GM18526 (cell line): ENCODE data around the gene RAB7A.

ENCODE experiments used
- POLR2A ChIP-seq: IDR thresholded peaks from 3 replicates; pipeline ENCODE4 v1.6.1; 2011; ENCODE audit not compliant: insufficient read length; ENCODE audit errors: extremely low read depth

Gene RAB7A

DNA sequence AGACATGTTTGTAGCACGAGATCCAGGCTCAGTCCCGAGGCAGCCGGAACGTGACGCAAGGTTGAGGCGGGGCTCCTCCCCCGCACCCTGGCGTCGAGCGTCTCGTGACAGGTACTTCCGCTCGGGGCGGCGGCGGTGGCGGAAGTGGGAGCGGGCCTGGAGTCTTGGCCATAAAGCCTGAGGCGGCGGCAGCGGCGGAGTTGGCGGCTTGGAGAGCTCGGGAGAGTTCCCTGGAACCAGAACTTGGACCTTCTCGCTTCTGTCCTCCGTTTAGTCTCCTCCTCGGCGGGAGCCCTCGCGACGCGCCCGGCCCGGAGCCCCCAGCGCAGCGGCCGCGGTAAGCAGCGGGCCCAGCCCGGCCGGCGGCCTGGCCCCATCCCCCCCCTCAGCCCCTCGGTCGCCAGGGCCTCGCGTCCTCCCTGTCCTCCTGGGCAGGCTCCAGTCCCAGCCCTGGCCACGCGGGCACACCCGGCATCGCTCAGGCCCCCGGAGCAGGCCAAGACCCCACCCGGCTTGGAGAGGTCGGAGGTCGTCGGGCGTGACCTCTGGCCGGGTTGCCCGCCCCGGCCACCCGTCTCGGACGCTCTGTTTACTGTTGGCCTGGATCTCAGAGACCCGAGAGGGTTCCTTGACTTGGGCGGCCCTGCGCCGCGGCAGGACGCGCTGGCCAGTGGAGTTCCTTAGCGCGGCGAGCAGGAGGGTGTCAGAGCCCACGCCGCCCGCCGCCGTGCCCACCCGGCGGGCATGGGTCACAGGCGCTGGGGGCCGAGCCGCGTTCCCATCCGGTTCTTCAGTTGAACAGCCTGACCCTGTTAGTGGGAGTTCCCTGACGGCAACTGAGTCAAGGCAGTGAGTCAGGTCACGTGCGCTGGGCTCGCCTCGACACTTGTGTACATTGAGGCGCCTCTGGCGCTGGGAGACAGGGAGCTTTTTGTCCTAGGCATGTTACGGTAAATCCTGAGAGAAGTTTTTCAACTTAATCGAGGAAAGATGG is at the start of gene RAB7A:
Gene RAB7A, plus strand, starts transcription at position 161 of the 994 bp plus-strand sequence. CDS start 69,185 bp downstream, outside the sequence.
- TF ChIP-seq POLR2A = peak; percentile 85

DNA sequence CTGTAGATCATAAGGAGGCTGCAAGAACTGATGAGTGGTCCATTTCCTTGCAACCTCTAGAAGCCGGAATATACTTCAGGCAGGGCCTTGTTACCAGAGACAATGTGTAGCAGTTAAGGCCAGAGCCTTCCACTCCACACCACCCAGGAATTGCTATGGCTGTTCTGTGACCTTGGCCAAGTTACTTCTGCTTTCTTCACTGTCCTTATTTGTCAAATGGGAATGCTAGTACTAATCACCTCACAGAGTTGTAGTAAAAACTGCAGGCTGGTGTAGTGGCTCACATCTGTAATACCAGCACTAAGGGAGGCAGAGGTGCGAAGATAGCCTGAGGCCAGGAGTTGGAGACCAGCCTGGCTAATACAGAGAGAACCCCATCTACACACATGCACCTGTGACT is 46.6 kb upstream of the RAB7A start:
- no peak for TF ChIP-seq POLR2A

DNA sequence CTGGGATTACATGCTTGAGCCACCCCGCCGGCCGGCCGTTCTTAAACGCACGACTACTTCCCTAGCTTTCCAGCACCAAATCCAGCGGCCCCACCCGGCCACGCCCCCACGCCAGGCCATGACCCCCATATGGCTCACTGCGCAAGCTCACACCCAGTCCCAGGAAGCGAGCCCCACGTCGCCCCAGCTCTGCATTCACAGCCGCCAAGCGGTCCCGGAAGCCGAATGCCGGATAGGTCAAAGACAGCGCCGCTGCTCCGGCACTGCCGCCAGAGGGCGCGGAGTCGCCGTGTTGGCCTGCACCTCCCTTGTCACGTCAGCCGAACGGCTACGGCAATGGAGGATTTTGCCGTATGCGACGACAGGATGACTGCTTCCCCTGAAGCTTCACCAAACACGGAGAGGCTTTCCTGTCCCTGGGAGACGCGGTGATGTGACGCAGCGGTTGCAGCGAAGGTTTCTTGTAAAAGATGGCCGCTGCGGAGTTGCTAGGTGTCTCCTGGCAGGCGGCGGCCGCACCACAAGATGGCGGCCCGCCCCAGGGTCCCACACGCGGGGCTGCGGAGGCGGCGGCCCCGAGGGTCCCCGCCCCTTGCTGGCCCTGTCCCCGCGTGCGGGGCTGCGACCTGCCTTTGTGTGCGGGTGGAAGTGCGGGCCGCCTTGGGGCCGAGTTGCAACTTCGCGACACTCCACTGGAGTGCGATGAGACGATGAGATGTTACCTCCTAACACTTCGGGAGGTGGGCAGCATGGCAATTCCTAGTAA is 45.2 kb upstream of the RAB7A start:
- peak; percentile 85 for TF ChIP-seq POLR2A

DNA sequence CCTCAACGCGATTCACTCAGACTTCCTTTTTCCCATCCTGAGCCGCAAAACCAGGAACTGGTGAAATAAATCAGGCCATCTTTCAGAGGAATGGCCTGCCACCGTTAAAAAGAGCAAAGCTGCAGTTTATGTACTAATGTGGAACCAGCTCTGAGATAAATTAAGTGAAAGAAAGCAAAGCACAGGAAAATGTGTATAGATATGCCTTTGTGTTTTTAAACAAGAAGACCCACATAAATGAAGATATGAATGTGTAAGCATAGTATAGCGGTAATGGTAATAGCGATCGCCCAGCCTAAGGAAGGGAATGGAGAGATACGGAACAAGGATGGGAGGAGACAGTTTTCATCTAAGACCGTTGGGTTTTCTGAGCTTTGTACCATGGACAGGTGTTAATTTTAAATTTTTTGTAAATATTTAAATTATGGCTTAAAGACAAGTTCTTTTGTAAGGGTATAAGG is 44.6 kb upstream of the RAB7A start:
- no peak for TF ChIP-seq POLR2A

DNA sequence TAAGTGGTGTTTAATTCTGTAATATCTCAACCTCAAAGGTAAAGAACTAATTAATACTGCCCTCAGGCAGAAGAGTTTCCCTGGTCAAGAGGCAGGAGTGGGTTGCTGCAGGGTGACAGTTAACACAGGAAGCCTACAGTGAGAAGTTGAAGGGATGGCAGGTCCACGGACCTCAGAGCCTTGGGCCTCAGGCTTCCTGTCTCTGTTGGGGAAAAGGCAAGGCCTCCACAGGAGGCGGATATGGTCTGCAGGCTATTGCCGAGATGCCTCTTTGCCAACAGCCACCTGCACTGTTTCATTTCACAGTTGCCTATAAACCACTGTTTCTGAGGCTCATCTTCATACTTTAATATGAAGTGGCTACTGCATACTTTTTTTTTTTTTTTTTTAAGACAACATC is 42.0 kb upstream of the RAB7A start:
- no peak for TF ChIP-seq POLR2A

DNA sequence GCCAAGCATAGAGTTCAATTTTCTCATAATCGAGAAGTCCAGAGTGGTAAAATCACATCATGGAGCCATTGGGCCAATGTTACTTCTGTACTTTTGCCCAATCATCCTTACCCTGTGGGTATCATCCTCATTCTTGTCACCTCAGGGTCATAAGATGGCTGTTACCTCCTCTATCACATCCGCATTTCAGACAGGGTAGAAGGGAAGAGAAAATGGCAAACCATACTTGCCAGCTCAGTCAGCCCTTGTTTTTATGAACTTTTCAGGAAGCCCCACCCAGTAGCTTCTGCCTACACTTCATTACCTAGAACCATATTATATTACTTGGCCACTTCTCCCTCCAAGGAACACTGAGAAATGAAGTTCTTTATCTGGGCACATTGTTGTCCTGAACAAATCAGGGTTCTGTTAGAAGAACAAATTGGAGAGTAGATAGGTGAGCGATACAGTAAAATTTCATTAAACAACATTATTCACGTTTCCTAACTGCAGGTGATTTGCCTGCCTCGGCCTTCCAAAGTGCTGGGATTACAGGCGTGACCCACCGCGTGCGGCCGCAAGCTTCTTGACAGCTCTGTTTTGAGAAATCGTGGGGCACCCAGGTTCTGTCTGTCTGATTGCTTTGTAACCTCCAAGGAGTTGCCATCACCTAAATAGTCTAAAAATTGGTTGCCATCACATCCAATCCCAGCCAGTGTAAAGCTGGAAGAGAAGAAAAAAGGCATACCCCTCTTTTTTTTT is 40.8 kb upstream of the RAB7A start:
- TF ChIP-seq POLR2A = no peak

DNA sequence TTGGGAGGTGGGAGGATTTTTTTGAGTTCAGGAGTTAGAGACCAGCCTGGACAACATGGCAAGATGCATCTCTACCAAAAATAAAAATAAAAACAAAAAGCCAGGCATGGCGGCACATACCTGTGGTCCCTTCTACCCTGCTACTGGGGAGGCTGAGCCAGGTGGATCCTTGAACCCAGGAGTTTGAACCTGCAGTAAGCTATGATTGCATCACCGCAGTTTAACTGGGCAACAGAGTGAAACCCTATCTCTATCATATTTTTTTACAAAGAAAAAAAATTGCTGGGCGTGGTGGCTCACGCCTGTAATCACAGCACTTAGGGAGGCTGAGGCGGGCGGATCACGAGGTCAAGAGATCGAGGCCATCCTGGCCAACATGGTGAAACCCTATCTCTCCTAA is 39.5 kb upstream of the RAB7A start:
- TF ChIP-seq POLR2A = no peak

DNA sequence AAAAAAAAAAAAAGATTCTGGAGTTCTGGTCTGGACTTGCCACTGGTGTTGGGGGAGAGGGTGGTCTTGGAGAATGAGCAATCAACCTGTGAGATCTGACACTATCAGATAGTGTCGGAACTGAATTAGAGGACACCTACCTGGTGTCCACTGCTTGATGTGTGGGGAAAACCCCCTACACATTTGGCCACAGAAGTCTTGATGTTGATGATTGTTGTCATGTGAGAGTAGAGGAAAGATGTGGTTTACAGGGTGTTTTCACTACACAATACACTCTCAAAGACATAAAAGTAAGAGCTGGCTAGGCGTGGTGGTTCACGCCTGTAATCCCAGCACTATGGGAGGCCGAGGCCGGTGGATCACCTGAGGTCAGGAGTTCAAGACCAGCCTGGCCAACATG is 36.9 kb upstream of the RAB7A start:
- TF ChIP-seq POLR2A = no peak

DNA sequence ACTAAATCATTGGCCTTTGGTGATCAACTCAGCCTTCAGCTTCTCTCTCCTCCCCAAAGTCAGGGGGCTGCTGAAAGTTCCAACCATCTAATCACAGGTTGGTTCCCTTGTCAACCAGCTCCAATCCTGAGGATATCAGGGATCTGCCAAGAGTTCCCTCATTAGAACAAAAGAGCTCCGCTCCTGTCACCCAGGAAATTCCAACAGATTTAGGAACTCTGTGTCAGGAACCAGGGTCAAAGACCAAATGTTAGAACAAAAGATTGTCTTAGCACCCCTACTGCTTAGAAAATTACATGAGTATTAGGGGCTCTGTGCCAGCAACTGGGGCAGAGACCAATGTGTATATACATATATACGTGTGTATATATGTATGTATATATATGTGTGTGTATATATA is 32.3 kb upstream of the RAB7A start:
- no peak for TF ChIP-seq POLR2A

DNA sequence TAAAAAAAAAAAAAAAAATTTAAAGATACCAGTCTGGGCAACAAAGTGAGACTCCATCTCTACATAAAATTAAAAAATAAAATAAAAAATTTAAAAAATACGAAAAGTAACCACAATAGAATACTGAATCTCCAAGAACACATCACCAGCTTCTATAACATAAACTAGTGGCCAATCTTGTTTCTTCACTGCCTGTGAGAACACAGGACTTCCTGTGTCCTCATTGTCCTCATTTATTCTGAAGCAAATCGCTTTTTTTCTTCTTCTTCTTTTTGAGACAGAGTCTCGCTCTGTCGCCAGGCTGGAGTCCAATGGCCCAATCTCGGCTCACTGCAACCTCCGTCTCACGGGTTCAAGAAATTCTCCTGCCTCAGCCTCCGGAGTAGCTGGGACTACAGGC is 28.6 kb upstream of the RAB7A start:
- no peak for TF ChIP-seq POLR2A

DNA sequence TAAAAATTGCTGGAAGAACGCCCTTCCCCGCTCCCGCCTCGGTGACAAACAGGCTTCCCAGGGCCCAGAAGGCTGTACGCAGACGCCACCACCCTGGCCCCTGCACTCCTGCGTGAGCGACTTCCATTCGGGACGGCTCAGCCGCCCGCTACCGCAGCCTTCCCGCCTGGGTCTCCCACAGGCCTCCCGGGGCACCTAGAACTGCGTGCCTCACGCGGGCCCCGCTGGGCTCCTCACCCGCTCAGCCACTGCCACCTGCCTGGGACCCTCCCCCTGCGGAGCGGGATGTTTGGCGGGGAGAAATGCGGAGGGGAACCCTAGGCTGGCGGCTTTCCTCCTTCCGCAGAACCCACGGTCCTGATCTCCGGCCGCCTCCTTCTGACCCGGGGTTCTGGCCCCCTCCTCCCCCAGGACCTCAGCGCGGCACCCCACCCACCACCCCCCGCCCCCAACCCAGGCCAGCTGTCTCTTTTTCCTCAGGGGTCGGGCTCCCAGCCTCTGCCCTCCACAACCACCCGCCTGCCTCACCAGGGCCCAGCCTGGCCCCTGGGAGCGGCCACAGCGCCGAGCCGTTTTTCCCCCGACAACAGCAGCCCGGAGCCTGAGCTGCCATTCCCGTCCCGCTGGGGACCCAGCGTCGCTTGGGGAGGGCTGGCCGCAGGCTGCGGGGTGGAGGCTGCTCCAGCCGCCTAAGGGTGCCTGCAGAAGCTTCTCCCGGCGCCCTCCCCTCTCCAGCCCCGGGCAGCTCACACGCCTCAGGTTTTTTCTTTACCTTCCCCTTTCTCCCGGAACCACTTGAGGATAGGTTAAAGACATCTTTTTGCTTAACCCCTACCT is 27.6 kb upstream of the RAB7A start:
- no peak for TF ChIP-seq POLR2A

DNA sequence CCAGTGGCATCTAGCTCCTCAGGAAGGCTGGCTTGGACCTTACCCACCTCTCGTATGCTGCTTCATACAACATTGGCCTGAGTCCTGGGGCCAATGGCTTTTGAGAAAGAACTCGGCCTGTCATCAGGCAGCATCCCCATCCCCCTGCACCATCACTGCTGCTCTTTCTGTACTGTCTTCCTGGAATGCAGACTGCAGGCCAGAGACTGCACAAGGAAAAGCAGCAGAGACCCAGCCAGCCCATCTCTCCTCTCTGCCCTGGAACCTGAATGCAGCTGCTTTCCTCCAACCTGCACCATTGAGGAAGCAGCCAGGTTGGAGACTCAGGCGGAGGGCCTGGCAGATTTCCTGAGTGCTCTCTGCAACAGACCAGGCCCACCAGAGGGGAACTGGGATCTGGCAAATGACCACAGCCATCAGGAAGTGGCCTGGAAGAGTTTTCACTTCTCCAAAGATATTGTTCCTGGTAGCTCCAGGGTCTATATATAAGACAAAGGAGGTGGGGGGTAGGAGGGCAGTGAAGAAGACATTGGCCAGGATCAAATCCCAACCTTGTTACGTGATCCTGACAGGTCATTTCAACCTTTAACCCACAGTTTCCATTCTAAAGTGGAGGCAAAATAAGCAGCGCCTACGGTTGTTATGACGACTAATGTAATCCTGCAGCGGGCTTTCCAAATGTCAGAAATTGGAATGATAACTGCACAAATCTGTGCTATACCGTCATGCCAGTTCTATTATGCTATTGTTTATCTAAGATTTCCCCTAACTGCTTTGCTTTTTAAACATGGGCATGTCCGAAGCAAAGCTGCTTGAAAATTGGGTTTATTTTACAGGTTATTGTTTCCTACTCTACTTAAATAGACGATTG is 24.4 kb upstream of the RAB7A start:
- no peak for TF ChIP-seq POLR2A

DNA sequence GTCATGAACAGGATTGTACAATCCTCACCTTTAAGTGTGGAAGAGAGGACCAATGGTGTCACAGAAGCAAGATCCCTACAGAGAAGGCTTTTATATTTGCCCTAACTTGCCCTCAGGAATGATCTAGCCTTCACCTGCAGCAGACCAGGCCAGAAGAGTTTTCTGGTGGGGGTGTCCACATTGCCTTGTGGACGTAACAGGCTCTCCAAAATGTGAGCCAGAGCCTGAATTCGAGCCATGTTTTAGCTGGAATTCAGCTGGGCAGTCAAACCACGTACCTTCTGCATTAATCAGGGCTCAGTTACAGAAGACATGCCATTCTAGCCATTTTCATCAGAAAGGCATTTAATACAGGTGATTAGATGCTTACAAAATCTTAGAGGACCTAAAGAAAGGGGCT is 23.6 kb upstream of the RAB7A start:
- no peak for TF ChIP-seq POLR2A
